ENCODE results near the gene GOLGA6B.

Gene GOLGA6B

DNA sequence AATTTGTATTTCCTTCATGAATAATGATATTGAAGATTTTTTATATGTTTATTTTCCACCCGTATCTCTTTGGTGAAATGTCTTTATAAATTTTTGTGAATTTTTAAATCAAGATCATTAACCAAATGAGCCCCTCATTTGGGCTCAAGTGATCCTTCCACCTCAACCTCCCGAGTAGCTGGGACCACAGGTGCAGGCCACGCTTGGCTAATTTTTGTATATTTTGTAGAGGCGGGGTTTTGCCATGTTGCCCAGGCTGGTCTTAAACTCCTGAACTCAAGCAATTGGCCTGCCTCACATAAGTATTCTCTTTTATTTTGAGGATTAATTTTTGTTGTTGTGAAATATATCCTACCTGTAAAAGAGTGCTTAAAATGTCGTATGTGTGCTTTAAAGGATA, 36.4 kb downstream of the GOLGA6B start:
- Histone ChIP-seq H3K36me3 (ENCODE audit: control insufficient read depth, low read length) (no peaks in the 10 kb centered on the region), H3K4me2 (ENCODE audit: low read length) (peak overlapping the region; percentile 42), H4K20me1 (ENCODE audit: control insufficient read depth, insufficient read depth, low read depth, low read length) (no peaks in the 10 kb centered on the region), H3K9me3 (ENCODE audit: control insufficient read depth, insufficient read depth, low read length) (no peaks in the 10 kb centered on the region; the same call in 1 of the 2 replicates), H3K9me2 (replicated peaks; ENCODE audit: control insufficient read depth, low read length) (no peaks in the 10 kb centered on the region), H3K27ac (ENCODE audit: low read depth, low read length) (no peak overlapping the region), H3F3A (ENCODE audit: control insufficient read depth, insufficient read depth) (peaks cover 7% of the 10 kb centered on the region), H3K4me1 (ENCODE audit: control insufficient read depth, low read length) (peaks cover 21% of the 10 kb centered on the region), H3K27me3 (ENCODE audit: control insufficient read depth, low read length) (no peaks in the 10 kb centered on the region), H3K4me3 (ENCODE audit: low read length) (peak overlapping the region; percentile 29; the same call in 1 of the 2 replicates), H3K79me2 (ENCODE audit: control insufficient read depth, low read length) (peaks cover 5% of the 10 kb centered on the region)
- TF ChIP-seq, protein P1, sequence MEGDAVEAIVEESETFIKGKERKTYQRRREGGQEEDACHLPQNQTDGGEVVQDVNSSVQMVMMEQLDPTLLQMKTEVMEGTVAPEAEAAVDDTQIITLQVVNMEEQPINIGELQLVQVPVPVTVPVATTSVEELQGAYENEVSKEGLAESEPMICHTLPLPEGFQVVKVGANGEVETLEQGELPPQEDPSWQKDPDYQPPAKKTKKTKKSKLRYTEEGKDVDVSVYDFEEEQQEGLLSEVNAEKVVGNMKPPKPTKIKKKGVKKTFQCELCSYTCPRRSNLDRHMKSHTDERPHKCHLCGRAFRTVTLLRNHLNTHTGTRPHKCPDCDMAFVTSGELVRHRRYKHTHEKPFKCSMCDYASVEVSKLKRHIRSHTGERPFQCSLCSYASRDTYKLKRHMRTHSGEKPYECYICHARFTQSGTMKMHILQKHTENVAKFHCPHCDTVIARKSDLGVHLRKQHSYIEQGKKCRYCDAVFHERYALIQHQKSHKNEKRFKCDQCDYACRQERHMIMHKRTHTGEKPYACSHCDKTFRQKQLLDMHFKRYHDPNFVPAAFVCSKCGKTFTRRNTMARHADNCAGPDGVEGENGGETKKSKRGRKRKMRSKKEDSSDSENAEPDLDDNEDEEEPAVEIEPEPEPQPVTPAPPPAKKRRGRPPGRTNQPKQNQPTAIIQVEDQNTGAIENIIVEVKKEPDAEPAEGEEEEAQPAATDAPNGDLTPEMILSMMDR (IDR thresholded peaks at IDR 0.05; ENCODE audit: low read depth, low read length, poor library complexity, severe bottlenecking): no peak
- TF ChIP-seq EZH2phosphoT487 (IDR thresholded peaks at IDR 0.05; ENCODE audit: borderline replicate concordance, low read length): no peak

DNA sequence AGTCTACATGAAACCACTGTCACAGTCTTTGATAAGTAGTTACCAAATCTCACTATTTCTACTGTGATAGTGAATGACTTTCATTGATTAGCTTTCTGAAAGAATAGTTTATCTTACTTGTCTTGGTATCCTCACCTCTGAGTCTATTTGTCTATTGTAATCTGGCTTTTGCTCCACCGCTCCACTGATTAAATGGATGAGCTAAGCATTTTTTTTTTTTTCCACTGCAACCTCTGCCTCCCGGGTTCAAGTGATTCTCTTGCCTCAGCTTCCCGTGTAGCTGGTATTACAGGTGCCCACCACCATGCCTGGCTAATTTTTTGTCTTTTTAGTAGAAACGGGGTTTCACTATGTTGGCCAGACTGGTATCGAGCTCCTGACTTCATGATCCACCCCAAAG, 44.4 kb downstream of the GOLGA6B start:
- H3F3A ChIP-seq (ENCODE audit: control insufficient read depth, insufficient read depth): no peaks in the 10 kb centered on the region
- TF ChIP-seq EZH2phosphoT487 (IDR thresholded peaks at IDR 0.05; ENCODE audit: borderline replicate concordance, low read length): no peak
- TF ChIP-seq, protein P1 (IDR thresholded peaks at IDR 0.05; ENCODE audit: low read depth, low read length, poor library complexity, severe bottlenecking): no peak
- H3K27me3 ChIP-seq (ENCODE audit: control insufficient read depth, low read length): no peaks in the 10 kb centered on the region
- no peaks in the 10 kb centered on the region for H3K4me1 ChIP-seq (ENCODE audit: control insufficient read depth, low read length)
- H3K79me2 ChIP-seq (ENCODE audit: control insufficient read depth, low read length): no peaks in the 10 kb centered on the region
- H3K36me3 ChIP-seq (ENCODE audit: control insufficient read depth, low read length): no peaks in the 10 kb centered on the region
- no peak overlapping the region for H3K4me3 ChIP-seq (ENCODE audit: low read length)
- H3K9me3 ChIP-seq (ENCODE audit: control insufficient read depth, insufficient read depth, low read length): no peaks in the 10 kb centered on the region
- H3K9me2 ChIP-seq (replicated peaks; ENCODE audit: control insufficient read depth, low read length): no peaks in the 10 kb centered on the region
- H4K20me1 ChIP-seq (ENCODE audit: control insufficient read depth, insufficient read depth, low read depth, low read length): no peaks in the 10 kb centered on the region
- no peak overlapping the region for H3K4me2 ChIP-seq (ENCODE audit: low read length)
- H3K27ac ChIP-seq (ENCODE audit: low read depth, low read length): no peak overlapping the region

DNA sequence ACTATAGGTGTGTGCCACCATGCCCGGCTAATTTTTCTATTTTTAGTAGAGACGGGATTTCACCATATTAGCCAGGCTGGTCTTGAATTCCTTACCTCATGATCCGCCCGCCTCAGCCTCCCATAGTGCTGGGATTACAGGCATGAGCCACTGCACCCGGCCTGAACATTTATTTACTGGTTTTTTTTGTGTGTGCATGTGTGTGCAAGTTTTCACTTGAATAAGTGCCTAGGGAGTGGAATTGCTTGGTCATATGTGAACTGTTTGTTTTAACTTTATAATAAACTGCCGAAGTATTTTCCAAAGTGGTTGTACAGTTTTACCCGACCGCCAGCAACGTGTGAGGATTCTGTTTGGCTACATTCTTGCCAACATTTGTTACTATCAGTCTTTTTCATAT, 45.6 kb downstream of the GOLGA6B start:
- no peaks in the 10 kb centered on the region for H3K79me2 ChIP-seq (ENCODE audit: control insufficient read depth, low read length)
- no peak overlapping the region for H3K27ac ChIP-seq (ENCODE audit: low read depth, low read length)
- H3K27me3 ChIP-seq (ENCODE audit: control insufficient read depth, low read length): no peaks in the 10 kb centered on the region
- H3K4me3 ChIP-seq (ENCODE audit: low read length): no peak overlapping the region
- TF ChIP-seq EZH2phosphoT487 (IDR thresholded peaks at IDR 0.05; ENCODE audit: borderline replicate concordance, low read length): no peak
- TF ChIP-seq, protein P1 (IDR thresholded peaks at IDR 0.05; ENCODE audit: low read depth, low read length, poor library complexity, severe bottlenecking): no peak
- no peaks in the 10 kb centered on the region for H3K9me2 ChIP-seq (replicated peaks; ENCODE audit: control insufficient read depth, low read length)
- no peaks in the 10 kb centered on the region for H4K20me1 ChIP-seq (ENCODE audit: control insufficient read depth, insufficient read depth, low read depth, low read length)
- H3K9me3 ChIP-seq (ENCODE audit: control insufficient read depth, insufficient read depth, low read length): no peaks in the 10 kb centered on the region
- no peaks in the 10 kb centered on the region for H3K4me1 ChIP-seq (ENCODE audit: control insufficient read depth, low read length)
- H3F3A ChIP-seq (ENCODE audit: control insufficient read depth, insufficient read depth): no peaks in the 10 kb centered on the region
- H3K4me2 ChIP-seq (ENCODE audit: low read length): no peak overlapping the region
- no peaks in the 10 kb centered on the region for H3K36me3 ChIP-seq (ENCODE audit: control insufficient read depth, low read length)
